ENCODE results near the gene GNAT1.
"Not testable (repeated sequence)": the region's sequence is repeated elsewhere in the genome, so short reads cannot be mapped to it uniquely, and the experiment has no call there.

GNAT1 gene

DNA sequence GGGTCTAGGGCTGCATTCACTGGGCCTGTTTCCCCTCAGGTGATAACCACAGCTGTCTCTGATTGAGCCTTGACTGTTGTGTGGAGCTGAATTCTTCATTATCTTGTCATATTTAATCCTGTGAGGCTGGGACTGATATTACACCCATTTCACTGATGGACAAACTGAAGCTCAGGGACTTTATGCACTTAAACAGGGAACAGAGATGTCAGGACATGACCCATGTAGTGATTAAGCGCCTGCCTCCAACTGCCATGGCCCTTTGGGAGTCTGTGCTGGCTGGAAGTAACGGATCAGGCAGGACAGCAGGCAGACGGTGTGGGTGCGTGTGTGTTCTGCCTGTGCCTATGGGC, 52.1 kb downstream of the GNAT1 start:
- DNase-seq, result no peak

DNA sequence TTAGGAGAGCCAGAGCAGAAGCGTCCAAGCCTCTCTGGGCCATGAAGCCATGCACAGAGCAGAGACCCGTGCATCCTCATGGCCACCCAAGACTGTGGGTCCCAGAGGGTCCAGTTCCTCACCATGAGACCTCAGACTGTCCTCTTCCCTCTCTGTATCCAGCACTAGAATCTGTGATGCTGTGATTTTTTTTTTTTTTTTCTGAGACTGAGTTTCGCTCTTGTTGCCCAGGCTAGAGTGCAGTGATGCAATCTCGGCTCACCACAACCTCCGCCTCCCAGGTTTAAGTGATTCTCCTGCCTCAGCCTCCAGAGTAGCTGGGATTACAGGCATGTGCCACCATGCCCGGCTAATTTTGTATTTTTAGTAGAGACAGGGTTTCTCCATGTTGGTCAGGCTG, 53.4 kb downstream of the GNAT1 start:
- DNase-seq, result not testable (repeated sequence)

GRCh38 chr3:50245251-50245745, 53.9 kb downstream of the GNAT1 start:
- DNase-seq, result no peak

DNA sequence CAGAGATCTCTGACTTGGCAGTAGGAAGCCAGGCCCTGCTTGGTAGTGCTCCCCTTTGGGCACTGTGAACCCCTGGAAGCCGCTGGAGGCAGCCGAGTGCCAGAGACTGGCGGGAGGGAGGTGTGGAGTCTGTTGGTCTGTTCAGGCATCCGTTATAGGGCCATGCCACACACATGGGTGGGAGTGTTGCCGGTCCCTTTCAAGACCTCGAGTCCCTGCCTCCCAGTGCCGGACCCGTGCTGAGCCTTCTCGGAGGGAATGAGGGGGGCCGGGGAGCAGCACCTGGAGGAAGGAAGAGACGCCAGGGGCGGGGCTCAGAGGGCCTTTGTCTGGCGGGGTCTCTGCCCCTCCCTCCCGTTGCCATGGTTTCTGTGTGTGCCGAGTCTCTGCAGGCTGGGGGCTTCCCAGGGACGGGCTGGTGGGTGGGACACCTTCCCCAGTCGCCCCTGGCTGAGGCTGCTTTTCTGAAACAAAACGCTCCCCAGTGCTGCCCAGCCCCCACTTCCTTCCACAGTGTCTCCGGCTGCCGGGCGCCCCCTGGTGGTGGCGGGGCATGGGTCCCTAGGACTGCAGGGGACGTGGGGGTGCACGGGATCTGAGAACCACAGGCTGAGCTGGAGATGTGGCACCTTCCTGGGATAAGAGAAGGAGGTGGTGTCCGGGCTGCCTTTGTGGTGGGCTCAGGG, 54.6 kb downstream of the GNAT1 start:
- peak; percentile 37 for DNase-seq

GRCh38 chr3:50246517-50246954, 55.1 kb downstream of the GNAT1 start:
- no peak for DNase-seq

Data from NCI-H2029 (cell line).